Fibroblast of villous mesenchyme (primary cell): Measurements from ENCODE around the gene HCAR3. TPM values are rescaled to one million over a fixed set of nuclear protein-coding genes. Genes with fewer than 3 reads are reported as not detected.

Source experiments
- DNase-seq: peaks from one replicate; pipeline ENCODE4 v3.0.0-alpha.2; 2010; ENCODE audit warnings: low read depth
- H3K4me3 ChIP-seq: 2 replicates; pipeline ENCODE4 v1.5.1; 2011; ENCODE audit warnings: low read depth, mild to moderate bottlenecking, low read length
- small RNA-seq: library from RNA; depleted of rRNA; stranded (forward); fragments of <200 nt; gene quantifications from one replicate; pipeline ENCODE3, GENCODE V24; 2012
- total RNA-seq: library from RNA; depleted of rRNA; stranded (reverse); fragments of >200 nt; gene quantifications from 2 replicates; pipeline ENCODE4 v1.2.3, GENCODE V29; 2012
- TF ChIP-seq, protein P1 (sequence below): IDR thresholded peaks from 2 replicates; pipeline ENCODE4 v1.5.1; 2012; ENCODE audit warnings: low read depth, mild to moderate bottlenecking, low read length; ENCODE audit not compliant: insufficient read depth

Gene HCAR3
- total RNA-seq, 1 donor = not detected

DNA sequence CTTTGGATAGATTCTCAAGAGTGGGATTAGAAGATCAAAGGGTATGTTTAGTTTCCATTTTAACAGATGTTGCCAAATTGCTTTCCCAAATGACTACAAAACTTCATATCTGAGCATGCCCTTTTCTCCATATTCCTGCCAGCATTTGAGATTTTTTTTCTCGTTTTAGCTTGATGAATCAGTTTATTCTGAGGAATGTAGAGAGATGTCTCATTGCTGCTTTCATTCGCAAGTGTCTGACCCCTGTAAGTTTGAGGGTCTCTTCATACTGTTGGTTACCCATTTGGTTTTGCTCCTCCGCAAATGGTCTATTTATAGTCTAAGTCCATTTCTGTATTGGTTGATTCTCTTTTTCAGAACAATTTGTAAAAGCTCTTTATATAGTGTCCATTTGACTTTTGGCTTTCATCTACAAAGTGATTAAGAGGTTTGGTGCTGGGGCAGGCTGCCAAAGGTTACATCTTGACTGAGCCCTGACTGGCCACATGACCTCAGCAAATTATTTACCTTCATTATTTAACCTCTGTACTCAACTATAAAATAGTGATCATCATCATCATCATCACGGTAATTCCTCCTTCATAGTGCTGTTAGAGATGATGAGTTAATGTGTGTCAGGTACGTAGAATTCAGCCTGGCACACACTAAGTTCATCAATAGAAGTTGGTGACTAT, 47.1 kb downstream of the HCAR3 start:
- H3K4me3 ChIP-seq = no peak overlapping the region
- TF ChIP-seq, protein P1, sequence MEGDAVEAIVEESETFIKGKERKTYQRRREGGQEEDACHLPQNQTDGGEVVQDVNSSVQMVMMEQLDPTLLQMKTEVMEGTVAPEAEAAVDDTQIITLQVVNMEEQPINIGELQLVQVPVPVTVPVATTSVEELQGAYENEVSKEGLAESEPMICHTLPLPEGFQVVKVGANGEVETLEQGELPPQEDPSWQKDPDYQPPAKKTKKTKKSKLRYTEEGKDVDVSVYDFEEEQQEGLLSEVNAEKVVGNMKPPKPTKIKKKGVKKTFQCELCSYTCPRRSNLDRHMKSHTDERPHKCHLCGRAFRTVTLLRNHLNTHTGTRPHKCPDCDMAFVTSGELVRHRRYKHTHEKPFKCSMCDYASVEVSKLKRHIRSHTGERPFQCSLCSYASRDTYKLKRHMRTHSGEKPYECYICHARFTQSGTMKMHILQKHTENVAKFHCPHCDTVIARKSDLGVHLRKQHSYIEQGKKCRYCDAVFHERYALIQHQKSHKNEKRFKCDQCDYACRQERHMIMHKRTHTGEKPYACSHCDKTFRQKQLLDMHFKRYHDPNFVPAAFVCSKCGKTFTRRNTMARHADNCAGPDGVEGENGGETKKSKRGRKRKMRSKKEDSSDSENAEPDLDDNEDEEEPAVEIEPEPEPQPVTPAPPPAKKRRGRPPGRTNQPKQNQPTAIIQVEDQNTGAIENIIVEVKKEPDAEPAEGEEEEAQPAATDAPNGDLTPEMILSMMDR = no peak
- peak; percentile 70 for DNase-seq

- DNase-seq = no peak
- TF ChIP-seq, protein P1 = no peak
- H3K4me3 ChIP-seq = no peak overlapping the region
Measured at GRCh38 chr12:122668268-122668667, 48.3 kb downstream of the HCAR3 start.

- H3K4me3 ChIP-seq = no peak overlapping the region
- TF ChIP-seq, protein P1 = no peak
Measured at GRCh38 chr12:122665759-122666158, 50.9 kb downstream of the HCAR3 start.

GRCh38 chr12:122665349-122665748, 51.3 kb downstream of the HCAR3 start:
- H3K4me3 ChIP-seq = no peak overlapping the region
- no peak for DNase-seq
- TF ChIP-seq, protein P1 = no peak

More at GRCh38 chr12:122665759-122666158, 50.9 kb downstream of the HCAR3 start:
- no peak for DNase-seq

Small RNAs within 50 kb of the gene (small RNA-seq; reads per million reads assigned to genes)
- gene AC026333.2 = not detected

Other genes with a start within 250 kb of the HCAR3 start
- 18.0 and 22.5 TPM in 2 replicates for gene ZCCHC8, start 215.9 kb downstream of the HCAR3 start, total RNA-seq
- gene RSRC2, start 189.9 kb downstream of the HCAR3 start, total RNA-seq = 34.5 and 41.9 TPM in 2 replicates
- gene KNTC1, start 189.6 kb downstream of the HCAR3 start, total RNA-seq = 28.0 and 28.5 TPM in 2 replicates
- gene HCAR2, start 13.5 kb downstream of the HCAR3 start, total RNA-seq = under 0.01 TPM in 1 of 2 replicates, not detected in the other
- gene HCAR1, start 14.0 kb upstream of the HCAR3 start, total RNA-seq = 0.43 and 0.97 TPM in 2 replicates
- 40.3 and 46.6 TPM in 2 replicates for gene DENR, start 36.0 kb upstream of the HCAR3 start, total RNA-seq
- 0.32 and 0.86 TPM in 2 replicates for gene CCDC62, start 57.8 kb upstream of the HCAR3 start, total RNA-seq
- gene HIP1R, start 118.6 kb upstream of the HCAR3 start, total RNA-seq = 11.2 and 11.9 TPM in 2 replicates
- gene VPS37B, start 179.3 kb upstream of the HCAR3 start, total RNA-seq = 21.2 and 26.4 TPM in 2 replicates
- 12.1 and 12.9 TPM in 2 replicates for gene ABCB9, start 249.7 kb upstream of the HCAR3 start, total RNA-seq